Gastroesophageal sphincter (tissue), 4 donors: ENCODE data around the gene GALNT18. TPM values are rescaled to one million over a fixed set of nuclear protein-coding genes. Genes with fewer than 3 reads are reported as not detected.

ENCODE experiments used
- ATAC-seq: fragments of 150-250 bp; one replicate; pipeline ENCODE4 v1.9.1; 2016; ENCODE audit warnings: mild to moderate bottlenecking, moderate library complexity
- H3K27ac ChIP-seq, 4 donors: fragments of 200-600 bp; sonication (generic) in 3 of 4; 1 replicate in 3 of 4; 2 replicates in 1 of 4; pipeline ENCODE4 v1.5.1; 2016 to 2019
- H3K27me3 ChIP-seq: fragments of 200-600 bp; sonication (generic); one replicate; pipeline ENCODE4 v1.5.1; 2019
- H3K36me3 ChIP-seq, 2 donors: fragments of 200-600 bp; sonication (generic); one replicate each; pipeline ENCODE4 v1.5.1; 2019; ENCODE audit warnings: control low read depth in 1 of 2
- H3K4me1 ChIP-seq, 3 donors: fragments of 200-600 bp; sonication (generic); 1 replicate in 2 of 3; 2 replicates in 1 of 3; pipeline ENCODE4 v1.5.1; 2016 to 2019; ENCODE audit warnings: control low read depth in 2 of 3
- H3K4me3 ChIP-seq, 2 donors: fragments of 200-600 bp; sonication (generic); one replicate each; pipeline ENCODE4 v1.5.1; 2019; ENCODE audit warnings: mild to moderate bottlenecking in 1 of 2, moderate library complexity in 1 of 2
- H3K9me3 ChIP-seq, 3 donors: fragments of 200-600 bp; sonication (generic); one replicate each; pipeline ENCODE4 v1.5.1; 2017 to 2019; ENCODE audit warnings: control low read depth in 2 of 3
- EP300 ChIP-seq: sonication (generic); formaldehyde crosslinking; IDR thresholded peaks from one replicate; pipeline ENCODE4 v1.6.1; 2017; ENCODE audit warnings: antibody characterized with exemption, mild to moderate bottlenecking
- POLR2A ChIP-seq, 2 donors: fragments of 450-650 bp; IDR thresholded peaks; one replicate each; pipeline ENCODE4 v1.6.1; 2017; ENCODE audit warnings: antibody characterized with exemption in 2 of 2, mild to moderate bottlenecking in 2 of 2, moderate library complexity in 1 of 2
- POLR2AphosphoS5 ChIP-seq: sonication (generic); formaldehyde crosslinking; IDR thresholded peaks from one replicate; pipeline ENCODE4 v1.6.1; 2017; ENCODE audit warnings: antibody characterized with exemption
- WGBS, 2 donors: methylation state at CpG; one replicate each; pipeline ENCODE4 v1.1.5; 2018; ENCODE audit warnings: low coverage in 1 of 2; 5-methylcytosine and 5-hydroxymethylcytosine counted together
- total RNA-seq, 4 donors: library from RNA; depleted of rRNA; stranded (reverse); fragments of >200 nt; gene quantifications; one replicate each; pipeline ENCODE4 v1.1.0, GENCODE V29; 2016
- TF ChIP-seq, protein P1 (sequence below), 4 experiments: fragments of 200-600 bp in 2 of 4; fragments of 450-650 bp in 2 of 4; sonication (generic) in 1 of 4; IDR thresholded peaks; one replicate each; pipeline ENCODE4 v1.5.1; 2017 to 2019; ENCODE audit warnings: antibody characterized with exemption in 4 of 4, mild to moderate bottlenecking in 2 of 4, moderate library complexity in 2 of 4

The GALNT18 gene
- total RNA-seq, 4 donors from 2014 or later: 16.0 to 65.6 (median 35.2) TPM

DNA sequence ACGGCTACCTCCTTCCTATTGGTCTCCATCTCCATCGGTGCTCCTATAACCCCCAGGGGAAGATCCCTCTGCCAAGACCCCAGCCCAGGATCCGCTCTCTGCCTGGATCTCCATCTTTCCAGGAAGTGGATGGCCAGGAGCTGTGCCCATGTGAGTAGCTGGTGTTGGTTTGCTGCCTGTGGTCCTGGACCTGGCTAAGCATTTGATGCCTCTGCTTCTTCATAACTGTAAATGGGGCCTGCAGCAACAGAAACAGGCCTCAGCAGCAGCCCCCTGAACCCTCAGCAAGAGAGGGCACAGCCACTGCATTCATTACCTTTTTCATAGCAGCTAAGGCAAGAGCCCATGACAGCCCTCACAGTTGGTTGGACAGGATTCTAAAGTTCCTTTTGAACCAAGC lies 242.1 kb downstream of the GALNT18 start:
- H3K27me3 ChIP-seq: no peaks in the 10 kb centered on the region
- H3K36me3 ChIP-seq: peaks cover 0 to 44% of the 10 kb centered on the region in 2 donors
- no peak overlapping the region for H3K4me3 ChIP-seq
- H3K9me3 ChIP-seq: no peaks in the 10 kb centered on the region
- no peaks in the 10 kb centered on the region for H3K4me1 ChIP-seq
- 100% methylated on average over 1 to 2 of the region's 3 CpGs for WGBS, 2 donors
- no peak for ATAC-seq
- TF ChIP-seq POLR2A (IDR thresholded peaks at IDR 0.05): no peak
- no peak for TF ChIP-seq POLR2AphosphoS5
- no peak overlapping the region for H3K27ac ChIP-seq

DNA sequence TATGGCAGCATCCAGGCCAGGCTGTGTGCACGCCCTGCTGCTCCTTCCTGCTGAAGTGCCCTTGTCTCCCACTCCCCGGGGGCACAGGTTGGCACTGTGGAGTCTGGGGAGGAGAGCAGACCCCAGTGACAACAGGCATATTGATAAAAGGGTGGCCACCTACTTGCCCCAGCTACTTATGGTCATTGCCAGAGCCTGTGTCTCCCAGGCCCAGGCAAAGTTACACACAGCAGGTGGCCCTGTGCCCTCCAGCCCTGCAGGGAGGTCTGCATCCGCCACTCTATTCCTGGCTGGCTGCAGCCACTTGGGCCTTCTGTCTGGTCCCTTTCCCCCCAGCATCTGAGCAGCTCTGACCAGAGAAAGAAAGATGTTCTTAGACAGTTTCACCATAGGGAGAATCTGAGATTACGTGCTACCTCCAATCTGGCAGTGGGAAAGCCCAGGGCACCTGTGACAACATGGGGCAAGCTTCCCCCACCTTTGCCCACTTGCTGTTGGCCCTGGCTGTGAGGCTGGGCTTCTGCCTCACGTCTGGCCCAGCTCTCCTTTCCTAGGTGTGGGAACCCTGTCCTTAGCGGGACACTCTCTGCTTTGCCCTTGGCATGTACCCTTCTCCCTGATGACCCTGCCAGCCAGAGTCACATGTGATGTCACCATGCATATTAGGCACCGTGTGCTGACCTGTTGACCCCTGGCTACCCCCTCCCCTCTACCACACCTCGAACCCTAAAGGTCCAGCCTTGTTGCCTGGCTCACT lies 243.4 kb downstream of the GALNT18 start:
- no peak for ATAC-seq
- no peak overlapping the region for H3K27ac ChIP-seq
- H3K4me1 ChIP-seq: no peaks in the 10 kb centered on the region
- H3K9me3 ChIP-seq: no peaks in the 10 kb centered on the region
- TF ChIP-seq POLR2A (IDR thresholded peaks at IDR 0.05) (no peak), POLR2AphosphoS5 (no peak), EP300 (no peak)
- TF ChIP-seq, protein P1, sequence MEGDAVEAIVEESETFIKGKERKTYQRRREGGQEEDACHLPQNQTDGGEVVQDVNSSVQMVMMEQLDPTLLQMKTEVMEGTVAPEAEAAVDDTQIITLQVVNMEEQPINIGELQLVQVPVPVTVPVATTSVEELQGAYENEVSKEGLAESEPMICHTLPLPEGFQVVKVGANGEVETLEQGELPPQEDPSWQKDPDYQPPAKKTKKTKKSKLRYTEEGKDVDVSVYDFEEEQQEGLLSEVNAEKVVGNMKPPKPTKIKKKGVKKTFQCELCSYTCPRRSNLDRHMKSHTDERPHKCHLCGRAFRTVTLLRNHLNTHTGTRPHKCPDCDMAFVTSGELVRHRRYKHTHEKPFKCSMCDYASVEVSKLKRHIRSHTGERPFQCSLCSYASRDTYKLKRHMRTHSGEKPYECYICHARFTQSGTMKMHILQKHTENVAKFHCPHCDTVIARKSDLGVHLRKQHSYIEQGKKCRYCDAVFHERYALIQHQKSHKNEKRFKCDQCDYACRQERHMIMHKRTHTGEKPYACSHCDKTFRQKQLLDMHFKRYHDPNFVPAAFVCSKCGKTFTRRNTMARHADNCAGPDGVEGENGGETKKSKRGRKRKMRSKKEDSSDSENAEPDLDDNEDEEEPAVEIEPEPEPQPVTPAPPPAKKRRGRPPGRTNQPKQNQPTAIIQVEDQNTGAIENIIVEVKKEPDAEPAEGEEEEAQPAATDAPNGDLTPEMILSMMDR (IDR thresholded peaks at IDR 0.05): no peak
- no peaks in the 10 kb centered on the region for H3K27me3 ChIP-seq
- 83 to 100% methylated on average over 2 to 3 of the region's 8 CpGs for WGBS, 2 donors
- no peak overlapping the region for H3K4me3 ChIP-seq
- H3K36me3 ChIP-seq: peaks cover 0 to 57% of the 10 kb centered on the region in 2 donors

DNA sequence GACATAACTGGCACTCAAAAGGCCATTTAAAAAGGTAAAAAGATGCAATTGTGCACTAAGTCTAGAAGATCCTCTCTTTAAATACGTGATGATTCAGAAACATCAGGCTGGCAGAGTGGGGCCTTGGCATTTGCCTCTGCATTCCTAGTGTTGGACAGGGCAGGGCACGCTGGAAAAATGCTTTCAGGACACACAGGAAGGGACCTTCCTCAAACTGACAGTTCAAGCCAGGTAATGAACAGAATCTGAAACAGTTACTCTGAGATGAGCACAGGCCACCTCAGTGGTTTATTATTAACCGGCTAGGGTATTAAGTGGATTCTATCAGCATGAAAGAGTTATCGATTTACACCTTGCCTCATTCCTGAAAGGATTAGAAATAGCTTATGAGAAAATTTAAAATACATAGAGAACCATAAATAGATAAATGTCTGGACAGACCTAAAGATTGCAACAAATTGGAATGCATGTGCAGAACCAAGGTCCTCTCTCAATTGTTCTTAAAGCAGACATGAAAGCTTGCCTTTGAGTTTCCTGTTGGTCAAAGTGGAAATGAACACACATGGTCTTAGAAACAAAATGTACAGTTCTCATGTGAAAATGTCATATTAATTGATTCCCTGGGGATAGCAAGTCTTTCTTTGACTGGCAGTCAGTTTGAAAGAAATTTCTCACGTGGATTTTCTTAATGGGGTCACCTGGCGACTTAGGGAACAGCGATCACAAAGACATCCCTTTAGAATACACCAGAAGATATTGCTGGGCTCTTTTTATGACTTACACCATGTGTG lies 247.3 kb downstream of the GALNT18 start:
- Histone ChIP-seq H3K4me3 (no peak overlapping the region), H3K27me3 (no peaks in the 10 kb centered on the region), H3K9me3 (no peaks in the 10 kb centered on the region), H3K4me1 (peaks cover 0 to 12% (median 0%) of the 10 kb centered on the region in 3 donors), H3K27ac (no peak overlapping the region), H3K36me3 (peaks cover 0 to 86% of the 10 kb centered on the region in 2 donors)
- WGBS, 2 donors: 93 to 96% methylated on average over 7 of the region's 7 CpGs
- ATAC-seq: no peak
- TF ChIP-seq POLR2AphosphoS5 (no peak), EP300 (no peak), POLR2A (IDR thresholded peaks at IDR 0.05) (no peak)
- TF ChIP-seq, protein P1 (IDR thresholded peaks at IDR 0.05): no peak

DNA sequence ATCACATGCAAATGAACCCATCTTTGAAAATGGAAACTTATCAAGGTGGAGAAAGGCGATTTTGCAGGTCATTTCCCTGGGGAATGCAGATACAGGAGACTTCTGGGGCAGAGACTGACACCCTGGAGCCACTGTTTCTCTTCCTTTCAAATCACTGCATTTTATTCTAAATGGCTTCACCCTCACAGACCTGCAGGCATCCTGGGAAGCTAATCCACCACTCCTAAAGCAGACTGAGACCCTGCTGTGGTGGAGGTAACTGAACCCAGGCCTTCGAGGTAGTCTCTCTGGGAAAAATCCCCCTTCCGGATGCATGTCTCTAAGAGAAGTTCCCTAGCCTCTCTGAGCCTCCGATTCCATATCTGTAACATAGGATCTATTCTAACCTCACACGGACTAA lies 247.9 kb downstream of the GALNT18 start:
- no peak for ATAC-seq
- Histone ChIP-seq H3K4me3 (no peak overlapping the region), H3K27me3 (no peaks in the 10 kb centered on the region), H3K27ac (no peak overlapping the region), H3K4me1 (peaks cover 0 to 12% (median 0%) of the 10 kb centered on the region in 3 donors), H3K9me3 (no peaks in the 10 kb centered on the region), H3K36me3 (peaks cover 0 to 88% of the 10 kb centered on the region in 2 donors)
- WGBS, 2 donors: 88 to 94% methylated on average over 1 to 4 of the region's 5 CpGs
- TF ChIP-seq POLR2AphosphoS5 (no peak), EP300 (no peak), POLR2A (IDR thresholded peaks at IDR 0.05) (no peak)
- TF ChIP-seq, protein P1 (IDR thresholded peaks at IDR 0.05): no peak

DNA sequence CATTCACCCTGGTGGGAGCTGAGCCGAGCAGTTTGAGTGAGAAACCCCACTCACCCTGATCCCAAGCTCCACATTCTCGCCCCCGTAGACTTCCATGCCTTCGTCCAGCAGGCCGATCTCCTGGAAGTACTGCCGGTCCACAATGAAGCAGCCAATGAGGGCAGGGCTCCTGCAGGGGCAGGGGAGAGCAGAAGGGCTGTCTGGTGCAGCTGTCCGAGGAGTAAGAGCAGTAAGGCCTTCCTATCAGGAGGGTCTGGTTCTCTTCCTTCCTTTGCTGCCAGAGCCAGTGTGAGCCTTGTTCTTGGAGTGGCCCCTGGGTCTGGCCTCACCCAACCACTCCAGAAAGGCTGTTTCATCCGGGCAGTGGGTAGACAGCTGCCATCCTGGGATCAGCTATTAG lies 249.3 kb downstream of the GALNT18 start:
- no peak for ATAC-seq
- Histone ChIP-seq H3K27ac (no peak overlapping the region), H3K9me3 (no peaks in the 10 kb centered on the region), H3K27me3 (no peaks in the 10 kb centered on the region), H3K4me3 (no peak overlapping the region), H3K4me1 (peaks cover 0 to 12% (median 0%) of the 10 kb centered on the region in 3 donors), H3K36me3 (peaks cover 0 to 78% of the 10 kb centered on the region in 2 donors)
- WGBS, 2 donors: 97 to 100% methylated on average over 4 to 7 of the region's 8 CpGs
- TF ChIP-seq POLR2AphosphoS5: no peak
- TF ChIP-seq EP300: no peak
- TF ChIP-seq, protein P1 (IDR thresholded peaks at IDR 0.05): no peak
- no peak for TF ChIP-seq POLR2A (IDR thresholded peaks at IDR 0.05)
